Naive thymus-derived CD4-positive, alpha-beta T cell (primary cell): ENCODE results near the gene MPPED1. TPM values are rescaled to one million over a fixed set of nuclear protein-coding genes. Genes with fewer than 3 reads are reported as not detected.

Experiments used
- ATAC-seq: fragments of 150-1000 bp; cut with Tn5 transposase; 2 replicates; pipeline ENCODE4 v1.10.0; 2021; ENCODE audit warnings: mild to moderate bottlenecking, moderate library complexity
- CTCF ChIA-PET: fragments of 350-600 bp; sonication (Branson Sonifier 250); formaldehyde crosslinking; loops from one replicate; lab custom pipeline; 2021; ENCODE audit warnings: antibody characterized with exemption; lab: Charles Lee
- POLR2A ChIA-PET: fragments of 350-600 bp; sonication (Branson Sonifier 250); formaldehyde crosslinking; loops from one replicate; lab custom pipeline; 2021; ENCODE audit warnings: antibody characterized with exemption, inconsistent platforms; lab: Charles Lee
- DNase-seq, 9 donors: peaks; one replicate each; pipeline versions ENCODE4 v3.0.0 to v3.0.0-alpha.2; 2020 to 2022; ENCODE audit warnings: mixed read lengths in 1 of 9
- H3K27ac ChIP-seq: one replicate; pipeline ENCODE4 v1.7.0; 2013; ENCODE audit warnings: mild to moderate bottlenecking, low read depth, low read length, moderate library complexity
- H3K27me3 ChIP-seq, 2 donors: one replicate each; pipeline ENCODE4 v1.7.0; 2013; ENCODE audit warnings: low read length in 2 of 2, mild to moderate bottlenecking in 2 of 2, moderate library complexity in 2 of 2; ENCODE audit not compliant: control insufficient read depth in 2 of 2, insufficient read depth in 2 of 2
- H3K36me3 ChIP-seq, 3 experiments: 1 replicate in 2 of 3; 2 replicates in 1 of 3; pipeline ENCODE4 v1.7.0; 2013; ENCODE audit warnings: low read length in 3 of 3, mild to moderate bottlenecking in 3 of 3, moderate library complexity in 1 of 3; ENCODE audit not compliant: insufficient read depth in 3 of 3, control insufficient read depth in 2 of 3
- H3K4me1 ChIP-seq, 2 donors: one replicate each; pipeline ENCODE4 v1.7.0; 2013; ENCODE audit warnings: low read length in 2 of 2, mild to moderate bottlenecking in 2 of 2, moderate library complexity in 1 of 2; ENCODE audit not compliant: control insufficient read depth in 2 of 2, insufficient read depth in 2 of 2
- H3K4me3 ChIP-seq: 2 replicates; pipeline ENCODE4 v1.7.0; 2013; ENCODE audit warnings: mild to moderate bottlenecking, low read length
- H3K9me3 ChIP-seq, 3 experiments: 1 replicate in 2 of 3; 2 replicates in 1 of 3; pipeline ENCODE4 v1.7.0; 2013; ENCODE audit warnings: low read length in 3 of 3; ENCODE audit not compliant: control insufficient read depth in 2 of 3
- H3K27ac Mint-ChIP-seq, 9 donors: one replicate each; pipeline ENCODE4 v1.8.0; 2020 to 2022; ENCODE audit warnings: mixed read lengths in 9 of 9, mild to moderate bottlenecking in 8 of 9, moderate library complexity in 5 of 9, inconsistent platforms in 2 of 9
- H3K27me3 Mint-ChIP-seq, 5 donors: one replicate each; pipeline ENCODE4 v1.8.0; 2021 to 2022; ENCODE audit warnings: mixed read lengths in 5 of 5, mild to moderate bottlenecking in 1 of 5
- H3K36me3 Mint-ChIP-seq, 5 donors: one replicate each; pipeline ENCODE4 v1.8.0; 2020 to 2022; ENCODE audit warnings: mixed read lengths in 5 of 5, mild to moderate bottlenecking in 3 of 5, inconsistent platforms in 1 of 5
- H3K4me1 Mint-ChIP-seq, 7 donors: one replicate each; pipeline ENCODE4 v1.8.0; 2020 to 2022; ENCODE audit warnings: mixed read lengths in 7 of 7, mild to moderate bottlenecking in 3 of 7, inconsistent platforms in 1 of 7
- H3K4me3 Mint-ChIP-seq, 10 donors: one replicate each; pipeline ENCODE4 v1.8.0; 2020 to 2022; ENCODE audit warnings: mild to moderate bottlenecking in 10 of 10, mixed read lengths in 10 of 10, moderate library complexity in 6 of 10, inconsistent platforms in 2 of 10
- H3K9me3 Mint-ChIP-seq, 11 donors: one replicate each; pipeline ENCODE4 v1.8.0; 2020 to 2022; ENCODE audit warnings: mixed read lengths in 11 of 11, mild to moderate bottlenecking in 4 of 11, inconsistent platforms in 1 of 11, moderate library complexity in 1 of 11
- intact Hi-C, 2 donors: fragments of 100-400 bp; cut with micrococcal nuclease; formaldehyde crosslinking; loops; one replicate each; pipeline ENCODE4 v1.15.1; 2023
- polyA plus RNA-seq, 2 donors: library from polyadenylated mRNA; unstranded; fragments of 300-500 nt; fragmentation: Illumina TruSeq; gene quantifications; one replicate each; pipeline ENCODE4 v1.2.3, GENCODE V29; 2021
- total RNA-seq, 6 experiments: library from RNA in 5 of 6; stranded (reverse) in 5 of 6; gene quantifications; 1 replicate in 5 of 6; 2 replicates in 1 of 6; pipeline ENCODE4 v1.2.3 and lab custom pipeline; 2021 to 2026

The MPPED1 gene
- total and polyA plus RNA-seq, 7 experiments from 2014 or later, result not detected

DNA sequence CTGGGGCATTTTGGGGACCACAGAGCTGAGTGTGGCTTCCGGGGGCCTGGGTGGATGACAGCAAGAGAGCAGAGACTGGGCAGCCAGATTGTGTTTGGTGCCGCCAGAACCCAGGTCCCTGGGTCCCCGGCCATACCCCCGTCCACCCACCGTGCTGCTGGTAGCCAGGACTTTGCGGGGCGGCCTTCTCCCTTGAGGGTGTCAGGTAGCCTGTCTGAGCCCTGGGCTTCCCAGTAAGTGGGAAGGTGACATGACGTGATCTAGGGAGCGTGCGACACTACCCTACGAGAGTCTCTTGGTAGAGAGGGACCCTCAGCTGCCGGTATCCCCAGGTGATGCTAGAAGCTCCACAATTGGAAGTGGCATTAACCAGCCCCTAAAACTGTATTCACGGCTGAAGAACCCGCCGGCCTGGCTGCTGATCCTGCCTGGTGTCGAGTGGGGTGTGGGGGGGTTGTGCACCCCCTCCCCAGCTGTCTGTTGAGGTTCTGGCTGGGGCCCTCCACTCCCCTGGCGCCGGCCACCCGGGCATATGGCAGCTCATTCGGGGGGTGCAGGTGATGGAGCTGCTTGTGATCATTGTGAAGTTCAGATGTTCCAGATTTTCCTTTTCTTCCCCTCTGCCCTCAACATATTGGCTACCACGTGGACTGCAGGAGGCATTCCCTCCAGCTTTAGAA lies 66.9 kb downstream of the MPPED1 start:
- Histone ChIP-seq H3K36me3 (no peaks in the 10 kb centered on the region), H3K9me3 (no peaks in the 10 kb centered on the region), H3K4me1 (no peaks in the 10 kb centered on the region), H3K4me3 (no peak overlapping the region), H3K27me3 (no peaks in the 10 kb centered on the region), H3K27ac (no peak overlapping the region)
- POLR2A ChIA-PET, result no interaction called here
- peaks cover 0 to 4% (median 0%) of the 10 kb centered on the region in 5 donors for H3K27me3 Mint-ChIP-seq
- DNase-seq (no peak), ATAC-seq (no peak)
- no peak overlapping the region for H3K4me3 Mint-ChIP-seq
- H3K36me3 Mint-ChIP-seq, result no peaks in the 10 kb centered on the region
- intact Hi-C loops, result no loop called here
- H3K27ac Mint-ChIP-seq, result no peak overlapping the region
- CTCF ChIA-PET, result no interaction called here
- H3K4me1 Mint-ChIP-seq, result peaks cover 3 to 23% (median 17%) of the 10 kb centered on the region in 7 donors
- H3K9me3 Mint-ChIP-seq, result no peaks in the 10 kb centered on the region

DNA sequence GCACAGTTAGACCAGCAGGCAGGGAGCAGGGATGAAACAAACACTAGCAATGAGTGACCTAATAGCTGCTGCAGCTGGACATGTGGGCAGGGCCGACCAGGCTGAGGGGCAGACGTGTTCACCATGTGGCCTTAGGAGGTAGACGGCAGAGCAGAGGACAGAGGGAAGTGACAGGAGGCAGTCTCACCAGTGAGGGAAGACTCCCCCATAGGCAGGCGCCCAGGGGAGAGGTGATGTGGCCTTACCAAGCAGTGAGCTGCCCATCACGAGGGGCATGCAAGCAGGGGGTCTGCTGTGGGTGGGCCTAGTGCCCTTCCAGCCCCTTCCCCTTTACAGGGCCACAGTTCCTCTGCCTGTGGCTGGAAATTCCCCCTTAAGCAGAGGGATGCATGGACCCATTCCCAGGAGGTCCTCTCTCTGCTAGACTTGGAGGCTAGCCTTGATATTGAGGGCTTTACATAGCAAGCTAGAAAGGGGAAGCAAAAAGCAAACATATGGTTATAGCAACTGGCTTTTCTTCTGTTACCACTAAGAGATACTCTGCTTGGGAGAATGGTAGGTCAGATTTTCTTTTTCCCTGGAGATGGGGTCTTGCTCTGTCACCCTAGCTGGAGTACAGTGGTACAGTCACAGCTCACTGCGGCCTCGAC lies 67.6 kb downstream of the MPPED1 start:
- Mint-ChIP-seq H3K4me3 (no peak overlapping the region), H3K36me3 (no peaks in the 10 kb centered on the region), H3K9me3 (no peaks in the 10 kb centered on the region), H3K27ac (peak overlapping the region in 1 of 9 donors; percentile 19), H3K4me1 (peaks cover 3 to 23% (median 17%) of the 10 kb centered on the region in 7 donors), H3K27me3 (no peaks in the 10 kb centered on the region)
- DNase-seq (no peak), ATAC-seq (no peak)
- intact Hi-C loops, result no loop called here
- no peak overlapping the region for H3K27ac ChIP-seq
- H3K4me3 ChIP-seq, result no peak overlapping the region
- no peaks in the 10 kb centered on the region for H3K27me3 ChIP-seq
- no peaks in the 10 kb centered on the region for H3K36me3 ChIP-seq
- ChIA-PET POLR2A (no interaction called here), CTCF (no interaction called here)
- H3K9me3 ChIP-seq, result no peaks in the 10 kb centered on the region
- H3K4me1 ChIP-seq, result no peaks in the 10 kb centered on the region

DNA sequence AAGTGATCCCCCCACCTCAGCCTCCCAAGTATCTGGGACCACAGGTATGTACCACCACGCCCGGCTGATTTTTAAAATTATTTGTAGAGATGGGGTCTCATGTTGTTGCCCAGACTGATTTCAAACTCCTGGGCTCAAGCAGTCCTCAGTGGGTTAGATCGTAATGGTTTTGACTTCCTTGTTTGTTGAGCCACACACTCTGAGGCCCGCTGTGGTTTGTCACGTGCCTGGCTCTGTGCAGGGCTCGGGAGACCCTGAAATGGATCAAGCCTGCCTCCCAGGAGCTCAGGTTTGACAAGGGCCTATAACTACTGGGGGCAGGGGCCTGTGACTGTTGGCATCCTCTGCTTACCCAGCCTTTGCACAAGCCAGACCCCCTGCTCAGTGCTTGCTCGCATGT lies 68.1 kb downstream of the MPPED1 start:
- POLR2A ChIA-PET, result no interaction called here
- intact Hi-C loops, result loop anchor here in 1 of 2 donors (5.0 kb wide), 1 partner anchor 93 kb away; no protein-coding TSS in a partner anchor
- Mint-ChIP-seq H3K4me3 (no peak overlapping the region), H3K9me3 (no peaks in the 10 kb centered on the region), H3K36me3 (no peaks in the 10 kb centered on the region), H3K27me3 (no peaks in the 10 kb centered on the region), H3K4me1 (peaks cover 3 to 23% (median 17%) of the 10 kb centered on the region in 7 donors), H3K27ac (peak overlapping the region in 4 of 9 donors; percentile 19 to 66 (median 26))
- ATAC-seq (no peak), DNase-seq (no peak)
- CTCF ChIA-PET, result no interaction called here
- H3K27me3 ChIP-seq, result no peaks in the 10 kb centered on the region
- no peaks in the 10 kb centered on the region for H3K36me3 ChIP-seq
- H3K4me3 ChIP-seq, result no peak overlapping the region
- H3K4me1 ChIP-seq, result no peaks in the 10 kb centered on the region
- H3K9me3 ChIP-seq, result no peaks in the 10 kb centered on the region
- H3K27ac ChIP-seq, result no peak overlapping the region

DNA sequence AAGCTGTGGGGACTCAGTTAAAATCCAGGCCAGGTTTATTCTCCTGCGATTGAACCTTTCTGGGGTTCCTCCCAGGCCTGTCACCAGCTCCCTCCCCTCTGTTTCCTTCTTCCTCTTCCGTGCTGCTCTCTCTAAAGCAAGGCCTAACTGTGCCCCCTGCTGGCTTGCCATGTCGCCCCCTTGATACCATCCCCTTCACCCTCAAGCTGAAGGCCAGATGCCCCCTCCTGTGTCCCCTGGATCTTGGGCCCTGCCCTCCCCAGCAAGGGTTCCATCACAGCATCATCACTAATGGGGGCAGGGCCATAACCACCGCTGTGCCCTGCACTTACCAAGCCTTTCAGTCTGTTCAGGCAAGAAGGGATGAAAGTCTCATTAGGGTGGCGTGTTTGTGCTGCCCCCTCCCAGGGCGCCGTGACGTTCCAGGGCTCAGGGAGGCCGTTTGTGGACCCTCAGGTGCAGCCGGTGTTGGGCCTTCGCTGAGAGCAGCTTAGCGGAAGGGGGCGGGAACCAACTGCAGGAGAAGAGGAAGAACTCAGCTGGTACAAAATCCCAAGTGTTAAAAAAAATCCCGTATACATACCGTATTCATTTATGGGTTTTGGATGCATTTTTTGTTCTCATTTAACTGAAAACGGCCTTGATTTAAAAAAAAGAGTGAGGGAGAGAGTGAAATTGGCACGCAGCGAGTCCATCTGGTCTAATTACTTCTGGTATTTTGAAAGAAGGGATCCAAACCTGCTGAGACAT lies 69.9 kb downstream of the MPPED1 start:
- intact Hi-C loops, result loop anchor here in 1 of 2 donors (5.0 kb wide), 1 partner anchor 94 kb away; no protein-coding TSS in a partner anchor
- Mint-ChIP-seq H3K36me3 (no peaks in the 10 kb centered on the region), H3K27me3 (peaks cover 0 to under 1% (median 0%) of the 10 kb centered on the region in 5 donors), H3K4me1 (peaks cover 3 to 23% (median 17%) of the 10 kb centered on the region in 7 donors), H3K9me3 (no peaks in the 10 kb centered on the region), H3K27ac (peak overlapping the region; percentile 66 to 97 (median 88)), H3K4me3 (peak overlapping the region; percentile 75 to 92 (median 86))
- DNase-seq (peak in 6 of 9 donors; percentile 8 to 40 (median 30)), ATAC-seq (peak; percentile 70)
- no peaks in the 10 kb centered on the region for H3K9me3 ChIP-seq
- ChIA-PET POLR2A (no interaction called here), CTCF (interaction anchor here (1.2 kb wide), 1 partner anchor 95 kb away, joined by 3 read pairs; no protein-coding TSS in a partner anchor)
- H3K27ac ChIP-seq, result peak overlapping the region; percentile 61
- H3K27me3 ChIP-seq, result no peaks in the 10 kb centered on the region
- no peaks in the 10 kb centered on the region for H3K4me1 ChIP-seq
- no peaks in the 10 kb centered on the region for H3K36me3 ChIP-seq
- H3K4me3 ChIP-seq, result peak overlapping the region; percentile 34

DNA sequence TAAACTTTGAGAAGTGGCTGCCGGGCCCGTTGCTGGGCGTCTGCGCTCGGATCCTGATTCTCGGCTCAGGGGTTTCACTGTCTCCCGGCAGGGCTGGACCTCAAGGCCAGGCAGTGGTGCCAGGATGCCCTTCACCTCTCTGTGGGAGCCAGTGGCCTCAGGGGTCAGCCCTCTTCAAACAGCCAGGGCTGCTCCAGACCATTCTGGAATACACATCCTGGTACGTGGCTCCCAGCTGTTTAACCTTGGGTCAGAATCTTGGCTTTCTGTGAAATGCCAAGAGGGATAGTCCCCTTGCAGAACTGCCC lies 70.5 kb downstream of the MPPED1 start:
- no peak for DNase-seq
- no peaks in the 10 kb centered on the region for H3K36me3 ChIP-seq
- Mint-ChIP-seq H3K27ac (peak overlapping the region in 7 of 9 donors; percentile 66 to 97 (median 88)), H3K4me1 (peaks cover 3 to 23% (median 17%) of the 10 kb centered on the region in 7 donors), H3K4me3 (peak overlapping the region in 7 of 10 donors; percentile 1 to 92 (median 84)), H3K36me3 (no peaks in the 10 kb centered on the region), H3K9me3 (peaks cover 0 to 2% (median 0%) of the 10 kb centered on the region in 11 donors), H3K27me3 (peaks cover 0 to 4% (median 0%) of the 10 kb centered on the region in 5 donors)
- H3K27ac ChIP-seq, result peak overlapping the region; percentile 61
- POLR2A ChIA-PET, result no interaction called here
- no peak for ATAC-seq
- intact Hi-C loops, result loop anchor here in 1 of 2 donors (5.0 kb wide), 1 partner anchor 95 kb away; no protein-coding TSS in a partner anchor
- CTCF ChIA-PET, result no interaction called here
- no peak overlapping the region for H3K4me3 ChIP-seq
- H3K9me3 ChIP-seq, result no peaks in the 10 kb centered on the region
- no peaks in the 10 kb centered on the region for H3K4me1 ChIP-seq
- no peaks in the 10 kb centered on the region for H3K27me3 ChIP-seq

DNA sequence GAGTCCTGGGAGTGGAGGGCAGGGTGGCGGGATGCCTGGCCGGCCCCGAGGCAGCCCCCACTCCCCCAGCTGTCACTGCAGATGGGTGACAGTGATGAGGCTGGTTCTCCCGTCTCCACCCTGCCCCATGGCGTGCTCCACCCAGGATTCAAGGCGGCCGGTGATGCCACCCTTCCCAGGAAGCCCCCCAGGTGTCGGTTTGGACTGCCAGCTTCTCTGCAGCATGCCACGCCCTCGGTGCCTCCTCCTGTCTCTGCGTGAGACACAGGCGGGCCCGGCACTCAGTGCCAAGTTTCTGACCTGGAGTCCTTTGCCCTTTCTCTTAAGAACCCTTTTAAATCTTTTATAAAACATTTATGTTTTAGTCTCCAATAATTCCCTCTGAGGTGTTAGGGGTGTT lies 71.5 kb downstream of the MPPED1 start:
- peaks cover 3 to 23% (median 17%) of the 10 kb centered on the region in 7 donors for H3K4me1 Mint-ChIP-seq
- H3K4me3 Mint-ChIP-seq, result no peak overlapping the region
- no peaks in the 10 kb centered on the region for H3K4me1 ChIP-seq
- ChIA-PET POLR2A (no interaction called here), CTCF (no interaction called here)
- ATAC-seq (no peak), DNase-seq (no peak)
- H3K36me3 Mint-ChIP-seq, result no peaks in the 10 kb centered on the region
- no peaks in the 10 kb centered on the region for H3K36me3 ChIP-seq
- H3K4me3 ChIP-seq, result no peak overlapping the region
- intact Hi-C loops, result loop anchor here in 1 of 2 donors (5.0 kb wide), 1 partner anchor 96 kb away; no protein-coding TSS in a partner anchor
- no peaks in the 10 kb centered on the region for H3K9me3 ChIP-seq
- H3K27ac ChIP-seq, result no peak overlapping the region
- peaks cover 0 to 4% (median 0%) of the 10 kb centered on the region in 5 donors for H3K27me3 Mint-ChIP-seq
- H3K27ac Mint-ChIP-seq, result no peak overlapping the region
- peaks cover 0 to 2% (median 0%) of the 10 kb centered on the region in 11 donors for H3K9me3 Mint-ChIP-seq
- no peaks in the 10 kb centered on the region for H3K27me3 ChIP-seq
